Measurements from ENCODE around the gene IGFLR1.
A peak's percentile ranks its signal among the peaks of the same experiment; 100 is the strongest.
"Not testable (repeated sequence)": the region's sequence is repeated elsewhere in the genome, so short reads cannot be mapped to it uniquely, and the experiment has no call there.

IGFLR1 gene

DNA sequence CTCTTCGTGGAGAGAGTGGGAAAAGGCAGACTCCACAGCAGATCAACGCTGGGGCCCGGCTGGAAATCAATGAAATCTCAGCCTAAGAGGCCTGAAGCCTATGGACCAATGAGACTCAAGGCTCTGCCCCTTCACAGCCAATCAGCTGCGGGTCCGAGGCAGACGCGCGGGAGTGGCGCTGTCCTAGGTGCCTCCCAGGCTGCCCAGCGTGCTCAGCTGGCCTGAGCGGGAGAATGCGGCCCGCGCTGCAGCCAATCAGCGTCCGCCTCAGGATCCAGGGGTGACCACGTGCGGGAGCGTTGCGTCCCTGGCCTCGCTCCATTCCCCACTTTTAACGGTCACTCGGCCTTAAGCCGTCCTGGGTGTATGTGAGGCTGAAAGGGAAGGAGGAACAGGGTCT lies 38.0 kb downstream of the IGFLR1 start, which contains the start of gene ZBTB32:
ZBTB32 (plus strand) TSS at position 341 of the 400 bp plus-strand sequence. CDS start 10,069 bp downstream, outside the sequence.
- DNase-seq (ENCODE audit: low read depth): no peak

DNA sequence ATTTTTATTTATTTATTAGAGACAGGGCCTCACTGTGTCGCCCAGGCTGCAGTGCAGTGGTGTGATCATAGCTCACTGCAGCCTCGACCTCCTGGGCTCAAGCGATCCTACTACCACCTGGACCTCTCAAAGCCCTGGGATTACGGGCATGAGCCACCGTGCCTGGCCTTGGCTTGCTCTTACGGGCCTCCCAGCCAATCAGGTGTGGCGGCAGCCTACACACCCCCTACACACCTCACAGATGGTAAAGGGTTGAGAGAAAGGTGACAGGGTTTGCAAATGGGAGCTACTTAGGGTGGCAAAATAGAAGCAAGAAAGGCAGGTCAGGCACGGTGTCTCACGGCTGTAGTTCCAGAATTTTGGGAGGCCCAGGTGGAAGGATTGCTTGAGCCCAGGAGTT lies 38.9 kb downstream of the IGFLR1 start:
- DNase-seq (ENCODE audit: low read depth): no peak

DNA sequence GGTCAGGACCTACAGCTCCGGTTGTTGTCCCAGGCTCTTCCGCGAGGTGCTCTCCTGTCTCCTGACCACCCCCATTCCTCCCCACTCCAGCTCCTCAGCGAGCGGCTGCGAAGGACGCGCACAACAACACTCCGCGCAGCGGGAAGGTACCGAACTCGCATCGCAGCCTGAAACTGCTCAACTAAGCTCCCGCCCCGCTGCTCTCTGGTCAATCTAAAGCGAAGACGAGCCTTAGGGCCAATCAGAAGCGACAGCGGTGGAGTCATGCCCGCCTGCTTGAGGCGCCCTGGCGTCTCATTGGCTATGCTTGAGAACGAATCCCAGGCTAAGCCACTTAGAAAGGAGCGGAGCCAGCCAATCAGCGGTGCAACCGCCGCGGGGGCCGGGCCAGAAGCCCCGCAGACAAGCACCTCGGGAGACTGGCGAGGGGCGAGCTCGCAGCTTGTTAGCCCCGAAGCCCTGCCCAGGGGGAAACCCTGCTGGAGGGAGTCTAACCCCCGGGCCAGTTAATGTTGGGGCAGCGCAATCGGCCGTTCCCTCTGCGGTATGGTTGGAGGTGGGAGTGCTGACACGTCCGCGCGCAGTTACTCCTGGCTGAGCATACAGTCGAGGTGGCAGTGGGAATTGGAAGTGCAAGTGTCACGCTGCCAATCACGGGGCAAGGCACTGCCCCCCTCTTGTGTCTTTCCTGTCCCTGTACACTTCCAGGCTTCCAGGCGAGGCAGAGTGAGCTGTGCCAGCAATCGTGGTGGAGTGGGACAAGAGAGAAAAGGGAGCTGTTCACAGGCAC lies 39.8 kb downstream of the IGFLR1 start:
- DNase-seq (ENCODE audit: low read depth): peak; percentile 93

DNA sequence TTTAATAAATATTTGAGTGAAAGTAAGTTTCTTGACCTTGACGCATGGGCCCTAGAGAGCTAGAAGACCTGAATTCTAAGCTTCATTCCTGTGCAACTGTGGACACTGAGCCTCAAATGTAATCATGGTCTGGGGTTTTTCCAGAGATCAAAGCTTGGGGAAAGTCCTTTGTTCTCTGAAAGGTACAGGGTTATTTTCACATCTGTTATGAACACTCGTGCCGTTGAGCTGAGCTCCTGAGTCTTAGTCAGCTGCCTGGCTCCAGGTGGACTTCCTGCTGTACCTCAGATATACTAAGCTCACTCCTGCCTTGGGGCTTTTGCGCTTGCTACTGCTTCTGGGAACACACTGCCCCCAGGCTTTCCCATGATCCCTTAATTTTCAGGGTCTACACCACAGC lies 45.4 kb downstream of the IGFLR1 start:
- no peak for DNase-seq (ENCODE audit: low read depth)

DNA sequence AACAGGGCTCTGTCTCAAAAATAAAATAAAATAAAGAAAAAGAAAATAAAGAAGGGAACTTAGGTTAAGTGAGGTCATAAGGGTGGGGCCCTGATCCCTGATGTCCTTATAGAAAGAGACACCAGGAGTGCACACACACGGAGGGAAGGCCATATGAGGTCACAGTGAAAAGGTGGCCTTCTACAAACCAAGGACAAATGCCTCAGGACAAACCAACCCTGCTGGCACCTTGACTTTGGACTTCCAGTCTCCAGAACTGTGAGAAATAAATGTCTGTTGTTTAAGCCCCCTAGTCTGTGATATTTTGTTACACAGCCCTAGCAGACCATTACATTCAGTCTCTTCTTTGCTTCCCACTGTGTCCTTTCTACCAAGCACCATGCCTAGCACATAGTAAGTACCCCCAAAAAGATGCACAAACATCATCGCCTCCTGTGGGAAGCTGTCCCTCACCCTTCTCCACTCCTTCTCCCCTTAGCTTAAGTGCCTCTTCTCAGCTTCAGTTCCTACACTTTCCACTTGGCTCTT lies 46.3 kb downstream of the IGFLR1 start:
- DNase-seq (ENCODE audit: low read depth): no peak

DNA sequence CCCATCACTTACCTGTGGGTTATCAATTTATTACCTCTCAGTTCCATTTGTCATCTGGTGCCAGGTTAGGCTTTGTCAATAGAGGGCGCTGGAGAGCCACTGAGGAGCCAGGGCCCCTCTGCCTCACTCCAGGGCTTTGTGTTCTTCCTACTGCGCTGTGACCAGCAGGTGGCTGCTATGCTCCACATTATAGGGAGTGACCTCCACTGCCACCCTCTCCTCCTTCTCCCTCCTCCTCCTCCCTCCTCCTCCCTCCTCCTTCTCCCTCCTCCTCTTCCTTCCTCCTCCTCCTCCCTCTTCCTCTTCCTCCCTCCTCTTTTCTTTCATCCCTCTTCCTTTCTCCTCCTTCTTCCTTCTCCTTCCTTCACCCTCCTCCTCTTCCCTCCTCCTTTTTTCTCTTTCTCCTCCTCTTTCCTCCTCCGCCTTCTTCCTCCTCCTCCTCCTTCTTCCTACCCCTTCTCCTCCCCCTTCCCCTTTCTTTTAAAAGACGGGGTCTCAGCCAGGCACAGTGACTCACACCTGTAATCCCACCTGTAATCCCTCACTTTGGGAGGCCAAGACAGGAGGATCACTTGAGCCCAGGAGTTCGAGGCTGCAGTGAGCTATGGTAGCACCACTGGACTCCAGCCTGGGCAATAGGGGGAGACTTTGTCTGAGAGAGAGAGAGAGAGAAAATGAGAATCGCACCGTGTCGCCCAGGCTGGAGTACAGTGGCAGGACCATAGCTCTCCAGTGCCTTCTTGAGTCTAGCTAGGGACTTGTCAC lies 48.2 kb downstream of the IGFLR1 start:
- peak; percentile 58 for DNase-seq (ENCODE audit: low read depth)

DNA sequence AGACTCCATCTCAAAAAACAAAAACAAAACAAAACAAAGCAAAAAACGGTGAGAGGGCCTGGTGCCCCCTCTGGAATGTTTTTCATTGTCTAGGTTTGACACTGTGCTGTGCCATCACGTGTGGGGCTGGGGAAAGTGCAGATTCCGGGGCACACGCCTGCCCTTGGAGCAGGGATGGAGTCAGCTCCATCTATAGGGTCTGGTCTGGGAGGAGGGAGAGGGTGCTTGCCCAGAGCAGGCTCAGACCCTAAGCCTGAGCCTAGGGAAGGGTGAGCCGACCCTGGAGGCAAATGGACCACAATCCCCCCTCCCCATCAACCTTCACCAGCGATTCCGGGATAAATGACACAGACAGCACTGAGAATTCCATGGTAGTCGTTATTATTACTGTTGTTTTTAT lies 48.8 kb downstream of the IGFLR1 start:
- no peak for DNase-seq (ENCODE audit: low read depth)

DNA sequence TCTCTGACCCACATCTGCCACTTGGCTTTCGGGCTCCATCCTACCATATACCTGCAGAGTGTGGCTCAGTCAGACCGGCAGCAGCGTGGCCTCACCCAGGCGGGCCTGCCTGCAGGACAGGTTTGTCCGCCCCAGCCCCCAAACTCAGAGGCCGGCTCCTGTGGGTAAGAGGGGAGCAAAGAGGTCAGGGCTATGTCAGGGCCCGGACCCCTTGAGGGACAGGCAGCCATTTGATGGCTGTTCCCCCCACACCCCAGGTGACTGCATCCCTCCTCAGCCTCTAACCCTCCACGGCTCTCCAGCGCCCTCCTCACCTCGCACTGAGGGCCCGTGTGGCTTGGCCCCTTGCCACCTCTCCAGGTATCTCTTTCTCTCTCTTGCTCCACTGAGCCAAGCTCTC lies 50.2 kb downstream of the IGFLR1 start:
- DNase-seq (ENCODE audit: low read depth): no peak

DNA sequence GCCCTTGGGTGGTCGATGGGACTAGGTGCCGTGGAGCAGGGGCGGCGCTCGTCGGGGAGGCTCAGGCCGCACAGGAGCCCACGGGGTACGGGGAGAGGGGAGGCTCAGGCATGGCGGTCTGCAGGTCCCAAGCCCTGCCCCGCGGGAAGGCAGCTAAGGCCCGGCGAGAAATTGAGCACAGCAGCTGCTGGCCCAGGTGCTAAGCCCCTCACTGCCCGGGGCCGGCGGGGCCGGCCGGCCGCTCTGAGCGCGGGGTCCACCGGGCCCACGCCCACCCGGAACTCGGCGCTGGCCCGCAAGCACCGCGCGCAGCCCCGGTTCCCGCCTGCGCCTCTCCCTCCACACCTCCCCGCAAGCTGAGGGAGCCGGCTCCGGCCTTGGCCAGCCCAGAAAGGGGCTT lies 51.1 kb downstream of the IGFLR1 start:
- DNase-seq (ENCODE audit: low read depth): not testable (repeated sequence)

DNA sequence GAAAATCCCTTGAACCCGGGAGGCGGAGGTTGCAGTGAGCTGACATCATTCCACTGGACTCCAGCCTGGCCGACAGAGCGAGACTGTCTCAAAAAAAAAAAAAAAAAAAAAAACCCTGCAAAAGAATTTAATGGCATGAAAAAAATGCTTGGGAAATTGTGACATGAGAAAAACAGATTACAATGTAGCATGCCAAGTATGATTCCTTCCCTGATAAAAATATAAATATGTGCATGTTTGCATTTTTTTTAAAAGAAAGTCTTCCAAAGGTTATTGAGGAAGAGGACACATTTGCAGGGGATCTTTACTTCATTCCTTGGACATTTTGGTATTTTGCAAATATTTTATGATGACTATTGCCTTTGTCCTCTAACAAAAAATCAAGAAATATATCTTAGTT lies 52.4 kb downstream of the IGFLR1 start:
- no peak for DNase-seq (ENCODE audit: low read depth)
